Heart left ventricle (tissue), 13 donors: ENCODE results near the gene ATP2B1.

Experiments used
- CTCF ChIP-seq, 12 donors: fragments of 200-600 bp; sonication (generic) in 4 of 12; IDR thresholded peaks; one replicate each; pipeline versions ENCODE4 v1.5.0 to v1.8.0; 2018 to 2022; ENCODE audit warnings: antibody characterized with exemption in 12 of 12, mild to moderate bottlenecking in 5 of 12
- POLR2A ChIP-seq, 2 donors: fragments of 450-650 bp; IDR thresholded peaks; one replicate each; pipeline ENCODE4 v1.6.1; 2017; ENCODE audit warnings: antibody characterized with exemption in 2 of 2, mild to moderate bottlenecking in 2 of 2, moderate library complexity in 2 of 2
- donor health status: ischemic (EF 13 %, LVEDD 7.1; RV severe dilation, severe dysfunction).
- donor health status: DM: no; HTN: yes; CAD: no.
- donor health status: DM: no; HTN: no; CAD: no.
- donor health status: ischemic (EF 25% LVEDD 6.9; RV normal size, moderate dysfunction).
- donor health status: ischemic (EF 25% LVEDD 5.7; RV mildly dilated, moderate dysfunction).
- donor health status: ischemic (EF 35%, LVEDD 5.7; RV mildly dilated, moderate dysfunction).
- donor health status: nonischemic (EF 11% LVEDD 7.7; RV severe dilation, severe dysfunction).
- donor health status: DM: yes; HTN: yes; CAD: no.
- donor health status: PGD.
- donor health status: ischemic (EF 29% LVEDD 5.4; RV normal size, mild dysfunction).
- donor health status: nonischemic (EF 23%, LVEDD 6.1; RV moderate dilation, normal function).

- TF ChIP-seq CTCF (IDR thresholded peaks at IDR 0.05) (no peak), POLR2A (IDR thresholded peaks at IDR 0.05) (no peak)
Measured at GRCh38 chr12:89721291-89721987, 12.8 kb upstream of the ATP2B1 start.
